HCT116 (cell line): ENCODE data around the gene ZNF423. TPM values are rescaled to one million over a fixed set of nuclear protein-coding genes. Genes with fewer than 3 reads are reported as not detected.

Experiments
- ATAC-seq: fragments of 200-7000 bp; cut with Tn5 transposase; 2 replicates; pipeline ENCODE4 v1.9.1; 2020; ENCODE audit warnings: mild to moderate bottlenecking, moderate library complexity
- BruUV-seq: library from RNA; stranded (reverse); fragments of 400-500 nt; replicated peaks from 2 replicates; lab custom pipeline; 2021; lab: Mats Ljungman, UMichigan
- CTCF ChIA-PET: fragments of 300-600 bp; sonication (Branson Sonifier 250); formaldehyde crosslinking; loops from one replicate; lab custom pipeline; 2021; ENCODE audit warnings: antibody characterized with exemption; lab: Charles Lee
- POLR2A ChIA-PET: fragments of 300-600, 350-600 bp; sonication (Branson Sonifier 250); formaldehyde crosslinking; loops from one replicate; lab custom pipeline; 2021; ENCODE audit warnings: antibody characterized with exemption; lab: Charles Lee
- RAD21 ChIA-PET, 2 experiments: fragments of 300-600 bp; sonication (Branson Sonifier 250); formaldehyde crosslinking; loops; one replicate each; lab custom pipeline; 2023; ENCODE audit warnings: low total read pairs in 2 of 2; ENCODE audit not compliant: uncharacterized antibody in 2 of 2, unreplicated experiment in 2 of 2, low non-redundant PET in 1 of 2; lab: Charles Lee
- DNase-seq: peaks from one replicate; pipeline ENCODE4 v3.0.0-alpha.2; 2010; ENCODE audit warnings: low read depth, low spot score
- H2AFZ ChIP-seq: fragments of 200-600 bp; shearing (Covaris generic), sonication (generic); 2 replicates; pipeline ENCODE4 v1.6.1; 2017; ENCODE audit warnings: low read depth, mixed run types, mixed read lengths, antibody characterized with exemption, low read length; ENCODE audit not compliant: poor library complexity, severe bottlenecking
- H3K27ac ChIP-seq: 2 replicates; pipeline ENCODE4 v1.5.1; 2012; ENCODE audit warnings: low read depth, low read length
- H3K27me3 ChIP-seq: fragments of 200-600 bp; sonication (generic); 2 replicates; pipeline ENCODE4 v1.6.1; 2016; ENCODE audit warnings: mixed run types, low read length, mixed read lengths; ENCODE audit not compliant: insufficient read depth
- H3K36me3 ChIP-seq, 2 experiments: fragments of 200-500 bp in 1 of 2; fragments of 200-600 bp in 1 of 2; sonication (Bioruptor generic) in 1 of 2; sonication (generic) in 1 of 2; 2 replicates each; pipeline versions ENCODE4 v1.5.1 to v1.6.1; 2014 to 2016; ENCODE audit warnings: low read length in 2 of 2, inconsistent platforms in 1 of 2, mixed read lengths in 1 of 2, mixed run types in 1 of 2; ENCODE audit not compliant: insufficient read depth in 2 of 2, control insufficient read depth in 1 of 2
- H3K4me1 ChIP-seq, 2 experiments: fragments of 200-600 bp in 1 of 2; sonication (generic) in 1 of 2; 2 replicates each; pipeline versions ENCODE4 v1.5.1 to v1.6.1; 2012 to 2017; ENCODE audit warnings: low read length in 2 of 2, inconsistent platforms in 1 of 2, mild to moderate bottlenecking in 1 of 2, mixed read lengths in 1 of 2, mixed run types in 1 of 2, moderate library complexity in 1 of 2; ENCODE audit not compliant: insufficient read depth in 2 of 2, control insufficient read depth in 1 of 2
- H3K4me2 ChIP-seq: fragments of 200-600 bp; sonication (generic); 2 replicates; pipeline ENCODE4 v1.6.1; 2017; ENCODE audit warnings: mixed run types, low read length, mixed read lengths
- H3K4me3 ChIP-seq, 2 experiments: fragments of 200-600 bp in 1 of 2; sonication (generic) in 1 of 2; replicated peaks in 1 of 2; 2 replicates each; pipeline ENCODE4 v1.5.1; 2011 to 2016; ENCODE audit warnings: low read length in 2 of 2, control low read depth in 1 of 2, low read depth in 1 of 2, mild to moderate bottlenecking in 1 of 2, mixed read lengths in 1 of 2, mixed run types in 1 of 2
- H3K79me2 ChIP-seq: fragments of 200-600 bp; sonication (generic); 2 replicates; pipeline ENCODE4 v1.6.1; 2017; ENCODE audit warnings: mild to moderate bottlenecking, mixed run types, low read length, moderate library complexity, mixed read lengths; ENCODE audit not compliant: insufficient read depth
- H3K9ac ChIP-seq: fragments of 200-600 bp; sonication (generic); 2 replicates; pipeline ENCODE4 v1.6.1; 2016; ENCODE audit warnings: low read length, mixed read lengths
- H3K9me2 ChIP-seq: fragments of 200-600 bp; sonication (generic), shearing (Covaris generic); 2 replicates; pipeline ENCODE4 v1.6.1; 2017; ENCODE audit warnings: mixed run types, mild to moderate bottlenecking, moderate library complexity; ENCODE audit not compliant: insufficient read depth
- H3K9me3 ChIP-seq, 2 experiments: fragments of 200-500 bp in 1 of 2; fragments of 200-600 bp in 1 of 2; sonication (Bioruptor generic) in 1 of 2; sonication (generic) in 1 of 2; 2 replicates each; pipeline ENCODE4 v1.6.1; 2014 to 2017; ENCODE audit warnings: low read length in 2 of 2, mixed read lengths in 2 of 2, inconsistent platforms in 1 of 2, low read depth in 1 of 2, mild to moderate bottlenecking in 1 of 2, mixed run types in 1 of 2, moderate library complexity in 1 of 2; ENCODE audit not compliant: control insufficient read depth in 1 of 2, insufficient read depth in 1 of 2
- H4K20me1 ChIP-seq: fragments of 200-600 bp; sonication (generic), shearing (Covaris generic); 2 replicates; pipeline ENCODE4 v1.6.1; 2017; ENCODE audit warnings: mixed run types, mild to moderate bottlenecking, moderate library complexity; ENCODE audit not compliant: insufficient read depth
- ATF3 ChIP-seq: IDR thresholded peaks from 2 replicates; pipeline ENCODE4 v1.6.1; 2012
- CBX3 ChIP-seq: IDR thresholded peaks from 2 replicates; pipeline ENCODE4 v1.6.1; 2012; ENCODE audit warnings: low read depth
- CEBPB ChIP-seq: IDR thresholded peaks from 2 replicates; pipeline ENCODE4 v1.6.1; 2012; ENCODE audit warnings: low read depth
- CTCF ChIP-seq, 3 experiments: fragments of 200-600 bp in 1 of 3; sonication (generic) in 1 of 3; IDR thresholded peaks in 2 of 3; conservative IDR thresholded peaks in 1 of 3; 2 replicates each; pipeline ENCODE4 v1.5.1; 2012 to 2017; ENCODE audit warnings: low read depth in 2 of 3, low read length in 2 of 3, antibody characterized with exemption in 1 of 3, borderline replicate concordance in 1 of 3, control low read depth in 1 of 3, mild to moderate bottlenecking in 1 of 3, mixed read lengths in 1 of 3, mixed run types in 1 of 3, moderate library complexity in 1 of 3; ENCODE audit not compliant: insufficient read depth in 1 of 3
- EGR1 ChIP-seq: IDR thresholded peaks from 2 replicates; pipeline ENCODE4 v1.6.1; 2012; ENCODE audit warnings: low read depth
- EZH2phosphoT487 ChIP-seq: fragments of 200-600 bp; IDR thresholded peaks from 2 replicates; pipeline ENCODE4 v1.6.1; 2018; ENCODE audit warnings: antibody characterized with exemption, borderline replicate concordance
- FOSL1 ChIP-seq: IDR thresholded peaks from 2 replicates; pipeline ENCODE4 v1.6.1; 2012; ENCODE audit warnings: low read depth
- RAD21 ChIP-seq: IDR thresholded peaks from 2 replicates; pipeline ENCODE4 v1.6.1; 2012; ENCODE audit warnings: low read depth, mild to moderate bottlenecking
- REST ChIP-seq: IDR thresholded peaks from 2 replicates; pipeline ENCODE4 v1.6.1; 2012; ENCODE audit warnings: low read depth
- SIN3A ChIP-seq: IDR thresholded peaks from 2 replicates; pipeline ENCODE4 v1.6.1; 2012; ENCODE audit warnings: low read depth
- SP1 ChIP-seq: IDR thresholded peaks from 2 replicates; pipeline ENCODE4 v1.6.1; 2012; ENCODE audit warnings: low read depth
- TCF7L2 ChIP-seq: IDR thresholded peaks from 2 replicates; pipeline ENCODE4 v1.7.0; 2011; ENCODE audit warnings: borderline replicate concordance, inconsistent platforms; ENCODE audit not compliant: insufficient read depth, insufficient read length; ENCODE audit errors: extremely low read depth
- ZFX ChIP-seq: fragments of 450-650 bp; IDR thresholded peaks from 2 replicates; pipeline ENCODE4 v1.6.1; 2017
- intact Hi-C: fragments of 100-400 bp; cut with micrococcal nuclease; formaldehyde crosslinking; loops from 2 replicates; pipeline ENCODE4 v1.10.0; 2022
- total RNA-seq: library from RNA; stranded (reverse); gene quantifications from one replicate; pipeline ENCODE4 v1.2.1, GENCODE V29; 2021; ENCODE audit not compliant: unreplicated experiment

The ZNF423 gene
- total RNA-seq, 1 experiment from 2014 or later = 0.22 TPM

- ChIA-PET RAD21 (no interaction called here), CTCF (no interaction called here), POLR2A (no interaction called here)
- no peak overlapping the region for H3K4me3 ChIP-seq
- H3K36me3 ChIP-seq = no peaks in the 10 kb centered on the region
- no peaks in the 10 kb centered on the region for H3K27me3 ChIP-seq
- H3K9ac ChIP-seq = no peak overlapping the region
- no peaks in the 10 kb centered on the region for H4K20me1 ChIP-seq
- ATAC-seq (no peak), DNase-seq (no peak)
- TF ChIP-seq FOSL1 (no peak), REST (no peak), CBX3 (no peak), EZH2phosphoT487 (no peak), SIN3A (no peak), EGR1 (no peak), TCF7L2 (no peak), SP1 (no peak), ZFX (no peak), RAD21 (no peak), CTCF (IDR thresholded peaks at IDR 0.05 in 2 of 3, conservative IDR thresholded peaks at IDR 0.05 in 1 of 3; ENCODE audit: borderline replicate concordance in 1 of 3, insufficient read depth in 1 of 3, low read depth in 2 of 3, low read length in 2 of 3) (no peak), CEBPB (no peak), ATF3 (no peak)
- H3K9me3 ChIP-seq = no peaks in the 10 kb centered on the region
- intact Hi-C loops = no loop called here
- H3K4me2 ChIP-seq = no peak overlapping the region
- BruUV-seq = no TSS peak
- H3K79me2 ChIP-seq = no peaks in the 10 kb centered on the region
- no peaks in the 10 kb centered on the region; a peak in 2 of 4 replicates for H3K4me1 ChIP-seq
- H2AFZ ChIP-seq = no peak overlapping the region
- no peak overlapping the region for H3K27ac ChIP-seq
- no peaks in the 10 kb centered on the region for H3K9me2 ChIP-seq
These were observed 118.4 kb downstream of the ZNF423 start for GRCh38 chr16:49737541-49737940.
